Fibroblast of lung (primary cell): ENCODE measurements around the gene AP2B1. TPM values are rescaled to one million over a fixed set of nuclear protein-coding genes. Genes with fewer than 3 reads are reported as not detected.

Experiments
- DNase-seq, 2 donors: peaks; one replicate each; pipeline versions ENCODE4 v3.0.0 to v3.0.0-alpha.2; 2010; ENCODE audit warnings: low read depth in 2 of 2
- H2AFZ ChIP-seq: 2 replicates; pipeline ENCODE4 v1.5.1; 2012; ENCODE audit warnings: low read length, control low read depth, inconsistent platforms
- H3K27ac ChIP-seq: 2 replicates; pipeline ENCODE4 v1.5.1; 2011; ENCODE audit warnings: low read length, control low read depth; ENCODE audit not compliant: insufficient read depth
- H3K27me3 ChIP-seq: 2 replicates; pipeline ENCODE4 v1.5.1; 2011; ENCODE audit warnings: mild to moderate bottlenecking, low read length; ENCODE audit not compliant: control insufficient read depth, insufficient read depth
- H3K36me3 ChIP-seq: 2 replicates; pipeline ENCODE4 v1.5.1; 2011; ENCODE audit warnings: low read length; ENCODE audit not compliant: control insufficient read depth, insufficient read depth
- H3K4me1 ChIP-seq: 2 replicates; pipeline ENCODE4 v1.5.1; 2011; ENCODE audit warnings: low read length; ENCODE audit not compliant: control insufficient read depth, insufficient read depth; ENCODE audit errors: extremely low read depth
- H3K4me2 ChIP-seq: 2 replicates; pipeline ENCODE4 v1.5.1; 2011; ENCODE audit warnings: low read length, control low read depth; ENCODE audit not compliant: insufficient read depth; ENCODE audit errors: extremely low read depth
- H3K4me3 ChIP-seq, 4 experiments: fragments of 200-600 bp in 1 of 4; sonication (generic) in 1 of 4; replicated peaks in 1 of 4; 2 replicates each; pipeline ENCODE4 v1.5.1; 2011 to 2016; ENCODE audit warnings: low read length in 4 of 4, low read depth in 3 of 4, mild to moderate bottlenecking in 3 of 4, control low read depth in 2 of 4, inconsistent platforms in 1 of 4, mixed read lengths in 1 of 4; ENCODE audit not compliant: insufficient read depth in 1 of 4; ENCODE audit errors: control extremely low read depth in 1 of 4
- H3K79me2 ChIP-seq: 2 replicates; pipeline ENCODE4 v1.5.1; 2012; ENCODE audit warnings: mild to moderate bottlenecking, low read length, inconsistent platforms; ENCODE audit not compliant: control insufficient read depth, insufficient read depth
- H3K9ac ChIP-seq: 2 replicates; pipeline ENCODE4 v1.5.1; 2011; ENCODE audit warnings: mild to moderate bottlenecking, low read length, control low read depth; ENCODE audit not compliant: insufficient read depth
- H3K9me3 ChIP-seq: 2 replicates; pipeline ENCODE4 v1.5.1; 2012; ENCODE audit warnings: low read depth, low read length; ENCODE audit not compliant: control insufficient read depth, insufficient read depth
- H4K20me1 ChIP-seq: 2 replicates; pipeline ENCODE4 v1.5.1; 2011; ENCODE audit warnings: low read length; ENCODE audit not compliant: control insufficient read depth, insufficient read depth; ENCODE audit errors: extremely low read depth
- EZH2 ChIP-seq: IDR thresholded peaks from 2 replicates; pipeline ENCODE4 v1.5.1; 2012; ENCODE audit warnings: low read length, control low read depth, mild to moderate bottlenecking; ENCODE audit errors: missing control alignments
- polyA plus RNA-seq, 2 donors: library from polyadenylated mRNA; depleted of rRNA in 1 of 2; stranded (reverse) in 1 of 2; unstranded in 1 of 2; fragments of >200 nt; gene quantifications; 2 replicates each; pipeline ENCODE4 v1.2.1, GENCODE V29; 2011 to 2012; ENCODE audit warnings: missing spikeins in 1 of 2
- total RNA-seq: library from RNA; depleted of rRNA; stranded (reverse); fragments of >200 nt; gene quantifications from 2 replicates; pipeline ENCODE4 v1.2.1, GENCODE V29; 2014
- TF ChIP-seq, protein P1 (sequence below), 2 donors: IDR thresholded peaks in 1 of 2; conservative IDR thresholded peaks in 1 of 2; 1 replicate in 1 of 2; 2 replicates in 1 of 2; pipeline ENCODE4 v1.5.1; 2011 to 2012; ENCODE audit warnings: low read length in 2 of 2, control low read depth in 1 of 2, inconsistent platforms in 1 of 2, low read depth in 1 of 2, mild to moderate bottlenecking in 1 of 2

The AP2B1 gene
- total and polyA plus RNA-seq, 2 donors (not counting 1 experiment from before 2014, with no cell fraction given), result 109 to 236 TPM

DNA sequence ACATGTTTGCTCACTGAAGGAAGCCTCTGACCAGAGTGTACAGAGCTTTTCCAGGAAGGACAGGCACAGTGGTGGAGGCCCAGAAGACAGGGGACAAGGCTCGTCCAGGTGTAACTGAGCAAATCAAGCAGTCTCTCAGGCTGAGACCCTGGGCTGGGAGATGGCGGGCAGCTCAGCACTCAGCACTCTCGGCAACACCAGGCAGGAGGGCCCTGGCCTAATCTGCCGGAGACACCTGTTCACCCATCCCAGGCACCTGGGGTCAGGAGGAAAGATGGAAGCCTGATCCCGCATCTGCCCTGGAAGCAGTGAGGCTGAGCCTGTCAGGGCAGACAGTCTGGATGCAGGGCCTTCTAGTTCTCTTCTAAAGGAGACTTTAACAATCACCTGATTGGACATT is 149.1 kb downstream of the AP2B1 start:
- no peak for DNase-seq
- H3K36me3 ChIP-seq, result no peaks in the 10 kb centered on the region
- H3K9me3 ChIP-seq, result no peaks in the 10 kb centered on the region
- TF ChIP-seq EZH2, result no peak
- TF ChIP-seq, protein P1, sequence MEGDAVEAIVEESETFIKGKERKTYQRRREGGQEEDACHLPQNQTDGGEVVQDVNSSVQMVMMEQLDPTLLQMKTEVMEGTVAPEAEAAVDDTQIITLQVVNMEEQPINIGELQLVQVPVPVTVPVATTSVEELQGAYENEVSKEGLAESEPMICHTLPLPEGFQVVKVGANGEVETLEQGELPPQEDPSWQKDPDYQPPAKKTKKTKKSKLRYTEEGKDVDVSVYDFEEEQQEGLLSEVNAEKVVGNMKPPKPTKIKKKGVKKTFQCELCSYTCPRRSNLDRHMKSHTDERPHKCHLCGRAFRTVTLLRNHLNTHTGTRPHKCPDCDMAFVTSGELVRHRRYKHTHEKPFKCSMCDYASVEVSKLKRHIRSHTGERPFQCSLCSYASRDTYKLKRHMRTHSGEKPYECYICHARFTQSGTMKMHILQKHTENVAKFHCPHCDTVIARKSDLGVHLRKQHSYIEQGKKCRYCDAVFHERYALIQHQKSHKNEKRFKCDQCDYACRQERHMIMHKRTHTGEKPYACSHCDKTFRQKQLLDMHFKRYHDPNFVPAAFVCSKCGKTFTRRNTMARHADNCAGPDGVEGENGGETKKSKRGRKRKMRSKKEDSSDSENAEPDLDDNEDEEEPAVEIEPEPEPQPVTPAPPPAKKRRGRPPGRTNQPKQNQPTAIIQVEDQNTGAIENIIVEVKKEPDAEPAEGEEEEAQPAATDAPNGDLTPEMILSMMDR (conservative IDR thresholded peaks at IDR 0.05 in 1 of 2, IDR thresholded peaks at IDR 0.05 in 1 of 2; ENCODE audit: low read depth in 1 of 2, low read length in 2 of 2), result no peak
- H3K4me1 ChIP-seq, result no peaks in the 10 kb centered on the region
- no peaks in the 10 kb centered on the region for H3K79me2 ChIP-seq
- H2AFZ ChIP-seq, result no peak overlapping the region
- H3K4me2 ChIP-seq, result no peak overlapping the region
- H3K27me3 ChIP-seq, result peaks cover 23% of the 10 kb centered on the region
- no peak overlapping the region for H3K4me3 ChIP-seq
- H3K9ac ChIP-seq, result no peak overlapping the region
- H3K27ac ChIP-seq, result no peak overlapping the region
- H4K20me1 ChIP-seq, result no peaks in the 10 kb centered on the region

- Histone ChIP-seq H3K79me2 (no peaks in the 10 kb centered on the region), H3K9me3 (no peaks in the 10 kb centered on the region), H3K4me1 (no peaks in the 10 kb centered on the region), H3K4me2 (no peak overlapping the region), H3K27ac (no peak overlapping the region), H3K36me3 (no peaks in the 10 kb centered on the region), H3K9ac (no peak overlapping the region), H3K4me3 (no peak overlapping the region), H4K20me1 (no peaks in the 10 kb centered on the region), H2AFZ (no peak overlapping the region), H3K27me3 (peaks cover 28% of the 10 kb centered on the region)
- TF ChIP-seq, protein P1 (conservative IDR thresholded peaks at IDR 0.05 in 1 of 2, IDR thresholded peaks at IDR 0.05 in 1 of 2; ENCODE audit: low read depth in 1 of 2, low read length in 2 of 2), result no peak
- TF ChIP-seq EZH2, result peak; percentile 43
- DNase-seq, result no peak
Measured at GRCh38 chr17:35738519-35739133, 151.5 kb downstream of the AP2B1 start.

GRCh38 chr17:35740216-35740615 is 153.1 kb downstream of the AP2B1 start:
- no peaks in the 10 kb centered on the region for H3K79me2 ChIP-seq
- peaks cover 32% of the 10 kb centered on the region for H3K27me3 ChIP-seq
- no peaks in the 10 kb centered on the region for H3K9me3 ChIP-seq
- H3K4me1 ChIP-seq, result no peaks in the 10 kb centered on the region
- H3K27ac ChIP-seq, result no peak overlapping the region
- no peak overlapping the region for H2AFZ ChIP-seq
- no peak for DNase-seq
- H3K4me2 ChIP-seq, result no peak overlapping the region
- no peak overlapping the region for H3K9ac ChIP-seq
- TF ChIP-seq, protein P1 (conservative IDR thresholded peaks at IDR 0.05 in 1 of 2, IDR thresholded peaks at IDR 0.05 in 1 of 2; ENCODE audit: low read depth in 1 of 2, low read length in 2 of 2), result no peak
- TF ChIP-seq EZH2, result no peak
- no peaks in the 10 kb centered on the region for H4K20me1 ChIP-seq
- no peak overlapping the region for H3K4me3 ChIP-seq
- no peaks in the 10 kb centered on the region for H3K36me3 ChIP-seq
